Stimulated activated CD8-positive, alpha-beta memory T cell treated with anti-CD3 and anti-CD28 coated beads, Interleukin-7, amount 100 ng/mL, for 48 hours (primary cell): ENCODE data around the gene GNL3.
"Not testable (repeated sequence)": the region's sequence is repeated elsewhere in the genome, so short reads cannot be mapped to it uniquely, and the experiment has no call there.

Source experiments
- DNase-seq, 2 donors: peaks; one replicate each; pipeline ENCODE4 v3.0.0-alpha.2; 2020; ENCODE audit warnings: low read depth in 1 of 2; ENCODE audit errors: extremely low read depth in 1 of 2

The GNL3 gene

DNA sequence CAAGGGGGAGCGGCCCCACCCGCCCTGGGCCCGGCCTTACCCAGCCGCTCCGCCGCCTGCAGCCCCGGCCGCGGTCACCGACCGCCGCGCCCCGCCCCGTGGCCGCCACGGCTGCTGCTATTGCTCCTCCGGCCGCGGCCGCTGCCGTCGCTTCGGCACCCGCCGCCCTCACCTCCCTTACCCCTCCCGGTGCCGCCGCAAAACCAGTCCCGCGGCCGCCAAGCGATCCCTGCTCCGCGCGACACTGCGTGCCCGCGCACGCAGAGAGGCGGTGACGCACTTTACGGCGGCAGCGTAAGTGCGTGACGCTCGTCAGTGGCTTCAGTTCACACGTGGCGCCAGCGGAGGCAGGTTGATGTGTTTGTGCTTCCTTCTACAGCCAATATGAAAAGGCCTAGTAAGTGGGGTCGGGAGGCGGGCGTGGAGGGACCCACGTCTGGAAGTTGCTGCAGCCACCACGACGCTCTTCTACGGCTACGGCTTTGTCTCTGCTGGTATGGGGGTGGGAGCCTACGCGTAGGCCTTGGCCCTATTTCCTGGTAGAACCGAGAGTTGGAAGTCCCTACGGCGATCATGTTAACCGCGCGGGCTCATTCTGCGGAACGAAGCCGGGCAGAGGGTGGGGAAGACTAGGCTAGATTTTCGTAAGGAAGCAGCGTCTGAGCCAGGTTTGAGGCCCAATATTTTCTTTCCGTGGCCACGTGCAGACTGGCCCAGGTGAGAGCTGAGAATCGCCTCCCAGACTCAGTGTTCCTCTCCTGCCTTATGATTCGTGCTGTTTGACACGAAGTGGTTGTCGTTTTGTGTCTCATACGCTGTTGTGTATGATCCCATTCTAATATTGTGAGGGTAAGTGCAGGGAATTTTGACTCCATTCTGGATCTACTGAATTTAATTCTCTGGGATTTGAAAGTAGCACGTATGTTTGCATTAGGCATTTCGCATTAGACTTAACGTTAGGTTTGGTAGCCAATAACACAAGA is at the start of gene GNL3, which contains the start of gene PBRM1:
Gene GNL3 (plus strand): TSS at position 324 of the 983 bp plus-strand sequence. CDS start 61 bp downstream, at position 385.
Gene PBRM1 (minus strand): TSS at position 205 of the 983 bp plus-strand sequence.
- DNase-seq: peak; percentile 84

GRCh38 chr3:52636673-52637072 is 49.2 kb upstream of the GNL3 start:
- DNase-seq: no peak

DNA sequence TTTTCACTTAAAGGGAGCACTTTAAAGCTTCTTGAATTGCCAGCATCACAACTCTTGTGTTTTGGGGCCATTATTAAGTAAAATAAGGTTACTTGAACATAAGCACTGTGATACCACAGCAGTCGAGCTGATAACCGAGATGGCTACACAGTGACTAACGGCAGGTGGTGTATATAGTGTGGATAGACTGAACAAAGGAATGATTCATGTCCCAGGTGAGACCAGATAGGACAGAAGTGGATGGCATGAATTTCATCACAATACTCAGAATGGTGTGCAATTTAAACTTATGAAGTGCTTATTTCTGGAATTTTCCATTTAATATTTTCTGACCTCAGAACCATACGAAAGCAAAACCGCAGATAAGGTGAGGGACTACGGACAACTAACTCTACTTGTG is 40.3 kb upstream of the GNL3 start:
- no peak for DNase-seq

DNA sequence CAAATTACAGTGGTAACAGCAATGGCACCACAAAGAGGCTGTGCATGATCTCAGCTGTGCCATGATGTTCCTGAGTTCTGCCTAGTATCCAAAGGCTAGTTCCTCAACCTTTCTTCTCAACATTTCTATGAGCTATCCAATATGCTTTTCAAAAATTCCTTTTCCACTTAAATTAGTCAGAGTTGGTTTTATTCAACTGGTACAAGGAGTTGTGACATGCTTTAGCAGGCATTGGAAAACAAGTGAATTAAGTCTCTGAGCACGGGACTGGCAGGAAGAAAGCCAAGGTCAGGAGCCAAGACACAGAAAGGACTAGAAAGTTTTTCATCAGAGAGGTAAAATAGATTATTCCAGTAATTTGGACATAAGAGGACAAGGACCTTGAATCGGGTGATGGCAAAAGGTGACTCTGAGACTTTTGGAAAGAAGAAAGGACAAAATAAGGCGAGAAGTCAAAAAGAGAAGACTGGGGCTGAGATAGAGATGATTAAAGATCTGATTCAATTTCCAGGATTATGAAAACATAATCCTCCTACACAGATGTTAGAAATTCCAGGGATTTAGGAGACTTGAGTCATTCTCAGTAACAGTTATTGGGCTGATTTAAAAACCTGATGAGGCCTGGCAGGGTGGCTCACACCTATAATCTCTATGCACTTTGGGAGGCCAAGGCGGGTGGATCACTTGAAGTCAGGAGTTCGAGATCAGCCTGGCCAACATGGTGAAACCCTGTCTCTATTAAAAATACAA is 36.2 kb upstream of the GNL3 start:
- DNase-seq: no peak

GRCh38 chr3:52650439-52650838 is 35.4 kb upstream of the GNL3 start:
- no peak for DNase-seq

GRCh38 chr3:52651592-52651991 is 34.2 kb upstream of the GNL3 start:
- DNase-seq: no peak

DNA sequence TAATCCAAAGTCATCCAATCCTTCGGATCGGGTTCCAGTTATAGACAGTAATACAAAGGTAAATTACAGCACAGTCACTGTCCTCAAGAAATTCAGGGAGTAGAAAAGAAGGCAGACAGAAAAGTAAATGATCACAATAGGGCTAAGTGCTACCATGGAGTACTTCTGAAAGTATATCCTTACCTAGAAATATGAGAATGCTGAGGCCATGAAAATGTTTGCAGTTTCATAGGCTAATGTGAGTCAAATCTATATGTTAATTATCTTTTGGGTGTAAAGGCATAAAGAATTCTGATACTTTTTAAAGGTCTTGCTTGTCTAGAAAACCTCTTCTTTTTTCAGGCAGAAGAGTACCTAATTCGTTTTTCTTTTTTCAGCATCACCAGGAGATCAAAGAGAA is 29.9 kb upstream of the GNL3 start:
- no peak for DNase-seq

- DNase-seq: no peak
Observed at GRCh38 chr3:52660046-52660445, 25.8 kb upstream of the GNL3 start.

DNA sequence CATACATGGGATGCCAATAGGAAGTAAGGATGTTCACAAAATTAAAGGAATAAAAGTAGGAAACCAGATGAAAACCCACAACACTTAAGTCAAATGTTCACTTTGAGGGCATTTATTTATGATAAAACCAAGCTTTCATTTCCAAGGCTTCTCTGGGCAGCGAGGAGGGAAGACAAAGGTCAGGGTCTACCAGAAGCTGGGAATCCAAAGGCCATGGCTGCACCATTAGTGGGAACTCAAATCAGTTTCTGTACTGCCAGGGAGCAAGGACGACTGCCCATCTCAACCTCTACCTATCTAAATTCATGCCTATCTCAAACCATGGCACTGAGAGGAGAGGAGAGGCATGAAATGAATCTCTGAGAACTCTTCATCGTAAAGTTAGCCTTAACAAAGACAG is 22.7 kb upstream of the GNL3 start:
- no peak for DNase-seq

- peak in 1 of 2 donors; percentile 51 for DNase-seq
Observed at GRCh38 chr3:52670621-52671521, 15.0 kb upstream of the GNL3 start.

GRCh38 chr3:52671676-52672075 is 14.2 kb upstream of the GNL3 start:
- DNase-seq: no peak

DNA sequence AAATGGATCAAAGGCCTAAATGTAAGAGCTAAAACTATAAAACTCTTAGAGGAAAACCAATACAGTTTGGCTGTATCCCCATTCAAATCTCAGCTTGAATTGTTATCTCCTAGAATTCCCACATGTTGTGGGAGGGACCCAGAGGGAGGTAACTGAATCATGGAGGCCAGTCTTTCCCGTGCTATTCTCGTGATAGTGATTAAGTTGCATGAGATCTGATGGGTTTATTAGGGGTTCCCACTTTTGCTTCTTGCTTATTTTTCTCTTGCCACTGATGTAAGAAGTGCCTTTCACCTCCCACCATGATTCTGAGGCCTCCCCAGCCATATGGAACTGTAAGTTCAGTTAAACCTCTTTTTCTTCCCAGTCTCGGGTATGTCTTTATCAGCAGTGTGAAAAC is 9.6 kb upstream of the GNL3 start:
- not testable (repeated sequence) for DNase-seq

GRCh38 chr3:52678265-52679198 is 7.3 kb upstream of the GNL3 start:
- DNase-seq: no peak

GRCh38 chr3:52679199-52679538 is 6.7 kb upstream of the GNL3 start:
- DNase-seq: no peak

GRCh38 chr3:52679811-52680210 is 6.0 kb upstream of the GNL3 start:
- DNase-seq: no peak

- DNase-seq: no peak
Observed at GRCh38 chr3:52681596-52681995, 4.2 kb upstream of the GNL3 start.

GRCh38 chr3:52682016-52682415 is 3.8 kb upstream of the GNL3 start:
- no peak for DNase-seq

DNA sequence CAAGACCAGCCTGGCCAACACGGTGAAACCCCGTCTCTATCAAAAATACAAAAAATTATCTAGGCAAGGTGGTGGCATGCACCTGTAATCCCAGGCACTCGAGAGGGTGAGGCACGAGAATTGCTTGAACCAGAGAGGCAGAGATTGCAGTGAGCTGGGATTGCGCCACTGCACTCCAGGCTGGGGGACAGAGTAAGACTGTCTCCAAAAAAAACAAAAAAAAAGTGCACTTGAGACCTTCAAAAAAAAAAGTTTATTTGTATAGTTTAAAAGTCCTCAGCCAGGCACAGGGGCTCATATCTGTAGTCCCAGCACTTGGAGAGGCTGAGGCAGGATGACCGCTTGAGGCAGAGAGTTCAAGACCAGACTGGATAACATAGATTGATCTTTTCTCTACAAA is 2.2 kb upstream of the GNL3 start:
- no peak for DNase-seq

- DNase-seq: no peak
Observed at GRCh38 chr3:52684184-52684583, 1.6 kb upstream of the GNL3 start.

- peak; percentile 75 to 80 for DNase-seq
Observed at GRCh38 chr3:52685285-52685708, 535 bp upstream of the GNL3 start.
